NCI-H1694 (cell line): ENCODE measurements around the gene ZC3HAV1.

ENCODE experiments used
- DNase-seq: peaks from one replicate; lab custom pipeline; 2025; lab: John Stamatoyannopoulos, UW

ZC3HAV1 gene

GRCh38 chr7:139016931-139017511 lies 92.5 kb downstream of the ZC3HAV1 start:
- peak; percentile 82 for DNase-seq

GRCh38 chr7:139011373-139011772 lies 98.1 kb downstream of the ZC3HAV1 start:
- no peak for DNase-seq

- DNase-seq = no peak
Observed at GRCh38 chr7:139004321-139005090, 105.0 kb downstream of the ZC3HAV1 start.

- no peak for DNase-seq
Observed at GRCh38 chr7:138999414-138999813, 110.1 kb downstream of the ZC3HAV1 start.
